Activated T-helper 9 cell treated with anti-CD3 and anti-CD28 coated beads, Interleukin-2, amount 50 U/mL, for 16 hours (primary cell): Measurements from ENCODE around the gene TMTC2.

Experiments
- DNase-seq: peaks from one replicate; pipeline ENCODE4 v3.0.0-alpha.2; 2020; ENCODE audit warnings: low read depth

The TMTC2 gene

DNA sequence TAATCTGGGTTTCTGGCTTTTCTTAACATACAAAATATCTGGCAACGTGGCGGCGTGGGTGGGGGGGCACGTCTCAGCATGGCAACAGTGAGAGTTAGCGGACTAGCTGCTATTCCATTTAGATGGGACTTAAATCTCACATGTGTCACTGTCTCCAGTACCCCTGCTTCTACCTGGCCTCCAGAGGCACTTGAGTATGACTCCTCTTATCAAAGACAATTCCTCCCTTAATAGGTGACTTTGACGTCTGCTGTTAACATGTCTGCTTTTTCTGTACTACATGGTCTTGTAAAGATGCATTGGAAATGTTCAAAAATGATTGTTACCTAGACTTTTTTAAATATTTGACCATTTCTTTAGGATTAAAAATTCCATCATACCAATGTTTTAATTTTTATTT, 456.2 kb downstream of the TMTC2 start:
- no peak for DNase-seq

GRCh38 chr12:83143950-83144349, 457.2 kb downstream of the TMTC2 start:
- no peak for DNase-seq

- DNase-seq: no peak
Observed at GRCh38 chr12:83145325-83145840, 458.7 kb downstream of the TMTC2 start.

DNA sequence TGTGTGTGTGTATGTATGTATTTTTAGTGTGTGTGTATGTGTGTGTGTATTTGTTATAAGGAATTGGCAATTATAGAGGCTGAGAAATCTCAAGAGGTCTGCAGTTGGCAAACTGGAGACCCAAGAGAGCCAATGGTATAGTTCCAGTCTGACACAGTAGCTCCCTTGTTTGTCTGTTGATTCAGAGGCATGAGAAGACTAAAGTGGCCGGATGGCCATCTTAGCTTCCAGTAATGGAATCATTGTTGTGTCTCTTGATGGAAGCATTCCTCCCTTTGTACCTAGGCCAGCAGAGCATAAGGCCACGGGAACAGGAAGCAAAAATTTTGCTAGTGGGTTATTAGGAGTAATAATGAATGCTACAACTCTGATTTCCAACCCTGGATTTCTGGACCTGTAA, 460.6 kb downstream of the TMTC2 start:
- no peak for DNase-seq

- no peak for DNase-seq
Observed at GRCh38 chr12:83149987-83150386, 463.3 kb downstream of the TMTC2 start.

GRCh38 chr12:83150465-83151189, 463.9 kb downstream of the TMTC2 start:
- no peak for DNase-seq

DNA sequence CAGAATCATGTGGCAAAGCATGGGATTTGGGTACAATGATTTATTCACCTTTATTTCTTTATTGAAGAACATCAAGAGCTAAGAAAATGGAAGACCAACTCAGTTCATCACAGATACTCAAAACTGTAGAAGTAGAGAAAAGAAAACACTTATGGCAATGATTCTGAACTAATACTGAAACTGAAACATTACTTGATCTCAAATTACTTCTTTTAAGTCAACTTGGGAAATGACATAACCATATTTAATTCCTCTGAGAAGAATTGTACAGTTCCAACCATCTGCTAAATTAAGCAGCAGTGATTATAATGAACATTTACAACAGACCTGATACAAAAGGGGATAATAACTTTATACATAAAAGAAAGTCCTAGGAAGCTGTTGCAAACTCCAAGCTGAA, 466.5 kb downstream of the TMTC2 start:
- no peak for DNase-seq

- no peak for DNase-seq
Observed at GRCh38 chr12:83156815-83157214, 470.1 kb downstream of the TMTC2 start.

- DNase-seq: no peak
Observed at GRCh38 chr12:83157604-83158003, 470.9 kb downstream of the TMTC2 start.

DNA sequence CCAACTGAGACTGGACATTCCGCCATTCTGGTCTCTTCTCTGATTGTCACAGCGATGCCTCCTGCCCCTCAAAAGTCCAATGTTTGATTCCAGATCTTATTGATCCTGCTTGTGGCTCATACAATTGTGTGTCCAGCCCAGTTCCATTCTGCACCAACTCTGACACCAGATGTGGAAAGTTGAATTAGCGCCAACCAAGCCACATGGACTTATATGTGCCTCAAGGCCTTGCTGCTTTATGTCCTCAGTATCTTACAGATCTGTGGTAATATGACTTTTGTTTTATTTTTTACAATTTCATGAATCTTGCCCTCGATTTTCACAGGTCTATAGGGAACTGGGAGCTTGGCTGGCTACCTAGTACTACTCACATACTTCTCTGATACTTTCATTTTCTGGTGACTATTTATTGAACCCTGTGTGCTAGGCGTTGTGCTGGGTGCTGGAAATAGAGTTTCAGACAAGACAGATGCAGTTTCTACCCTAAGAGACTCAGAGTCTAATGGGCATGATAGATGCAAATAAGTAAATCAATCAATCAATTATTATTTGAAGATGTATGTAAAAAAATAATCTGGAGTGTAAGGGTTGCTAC, 472.0 kb downstream of the TMTC2 start:
- DNase-seq: no peak

- no peak for DNase-seq
Observed at GRCh38 chr12:83161456-83161855, 474.8 kb downstream of the TMTC2 start.

DNA sequence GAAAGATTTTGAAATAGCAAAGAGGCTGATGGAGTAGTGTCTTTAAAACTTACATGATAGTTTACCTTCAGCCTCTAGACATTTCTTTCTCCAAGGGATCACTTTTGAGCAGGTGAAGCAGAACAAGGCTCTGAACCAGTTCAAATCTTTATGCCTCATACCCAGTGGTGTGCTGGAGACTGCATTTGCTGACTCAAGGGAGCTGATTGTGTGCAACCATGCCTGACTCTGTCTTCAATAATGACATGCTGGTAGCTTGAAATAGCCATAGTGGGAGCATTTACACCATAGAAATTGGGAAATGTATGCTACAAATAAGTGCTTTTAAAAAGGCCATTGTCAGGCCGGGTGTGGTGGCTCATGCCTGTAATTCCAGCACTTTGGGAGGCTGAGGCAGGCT, 482.0 kb downstream of the TMTC2 start:
- DNase-seq: no peak

DNA sequence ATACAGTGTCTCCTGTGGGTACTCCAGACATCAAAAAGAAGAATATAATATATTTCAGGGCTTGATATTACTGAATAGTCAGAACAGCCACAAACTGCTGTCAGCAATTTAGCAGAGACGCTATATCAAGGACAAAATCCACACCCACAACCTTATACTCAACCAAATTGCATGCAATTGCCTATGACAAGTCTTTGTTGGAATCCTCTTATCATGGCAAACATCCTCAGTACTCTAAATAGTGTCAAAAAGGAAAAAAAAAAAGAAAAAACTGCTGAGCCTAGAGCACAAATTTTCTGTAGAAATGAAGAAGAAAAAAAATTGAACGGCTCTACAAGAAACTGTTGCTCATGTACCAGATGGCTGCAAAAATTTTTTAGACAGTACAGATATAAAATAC, 485.7 kb downstream of the TMTC2 start:
- no peak for DNase-seq

GRCh38 chr12:83172866-83173649, 486.4 kb downstream of the TMTC2 start:
- DNase-seq: no peak

DNA sequence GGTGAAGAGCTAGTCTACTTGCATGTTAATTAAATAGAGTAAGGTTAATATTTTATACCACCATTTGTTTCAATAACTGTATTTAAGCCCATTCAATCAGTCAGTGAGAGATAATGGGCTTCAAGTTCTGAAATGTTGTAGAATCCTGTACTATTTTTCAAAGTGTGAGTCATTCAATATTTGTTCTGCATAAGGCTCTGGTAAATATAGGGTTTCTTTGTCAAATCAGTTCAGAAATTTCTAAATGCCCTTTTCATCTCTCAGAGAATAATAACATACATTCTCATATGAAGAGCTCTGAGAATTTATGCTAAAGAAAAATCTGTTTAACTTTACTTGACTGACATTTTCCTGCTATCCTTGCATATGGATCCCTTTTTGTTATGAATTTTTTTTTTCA, 493.3 kb downstream of the TMTC2 start:
- no peak for DNase-seq

- DNase-seq: no peak
Observed at GRCh38 chr12:83181074-83181473, 494.4 kb downstream of the TMTC2 start.

- DNase-seq: no peak
Observed at GRCh38 chr12:83183132-83183531, 496.4 kb downstream of the TMTC2 start.
